Tibial artery (tissue), 4 donors: Measurements from ENCODE around the gene OR2G2.

Experiments
- DNase-seq, 2 donors: peaks; one replicate each; pipeline ENCODE4 v3.0.0-alpha.2; 2019
- H3K27ac ChIP-seq, 2 donors: fragments of 200-600 bp; sonication (generic) in 1 of 2; 1 replicate in 1 of 2; 2 replicates in 1 of 2; pipeline ENCODE4 v1.5.1; 2018 to 2019; ENCODE audit warnings: mild to moderate bottlenecking in 1 of 2
- H3K27me3 ChIP-seq, 2 donors: fragments of 200-600 bp; sonication (generic) in 1 of 2; one replicate each; pipeline versions ENCODE4 v1.5.1 to v1.6.0; 2016 to 2019
- H3K36me3 ChIP-seq, 3 donors: fragments of 200-600 bp; sonication (generic) in 2 of 3; one replicate each; pipeline ENCODE4 v1.5.1; 2016 to 2019; ENCODE audit warnings: mild to moderate bottlenecking in 2 of 3
- H3K4me1 ChIP-seq, 4 donors: fragments of 200-600 bp; sonication (generic) in 2 of 4; 1 replicate in 3 of 4; 2 replicates in 1 of 4; pipeline ENCODE4 v1.5.1; 2016 to 2019
- H3K4me3 ChIP-seq, 2 donors: fragments of 200-600 bp; sonication (generic) in 1 of 2; 1 replicate in 1 of 2; 2 replicates in 1 of 2; pipeline ENCODE4 v1.5.1; 2018 to 2019; ENCODE audit warnings: mild to moderate bottlenecking in 2 of 2
- H3K9me3 ChIP-seq, 3 donors: fragments of 200-600 bp; sonication (generic) in 1 of 3; one replicate each; pipeline ENCODE4 v1.5.1; 2016 to 2019
- CTCF ChIP-seq, 2 experiments: fragments of 200-600 bp in 1 of 2; fragments of 450-650 bp in 1 of 2; IDR thresholded peaks; one replicate each; pipeline ENCODE4 v1.5.1; 2017 to 2019; ENCODE audit warnings: antibody characterized with exemption in 2 of 2, mild to moderate bottlenecking in 1 of 2, moderate library complexity in 1 of 2
- intact Hi-C: fragments of 100-400 bp; cut with DNase I; formaldehyde crosslinking; loops from one replicate; pipeline ENCODE4 v1.15.0; 2023; ENCODE audit warnings: low total_unique reads

The OR2G2 gene

GRCh38 chr1:247605286-247605685 is 17.1 kb downstream of the OR2G2 start, which contains the start of gene OR2G3:
Gene OR2G3, plus strand, starts transcription at chr1:247605586. Its CDS starts 0 bp downstream, at chr1:247605586.
- H3K27me3 ChIP-seq, result no peaks in the 10 kb centered on the region
- TF ChIP-seq CTCF (IDR thresholded peaks at IDR 0.05), result no peak
- no peak within 1 kb of the TSS for H3K27ac ChIP-seq
- no peaks in the 10 kb centered on the region for H3K36me3 ChIP-seq
- no peaks in the 10 kb centered on the region for H3K4me1 ChIP-seq
- no peak within 1 kb of the TSS for H3K4me3 ChIP-seq
- H3K9me3 ChIP-seq, result no peaks in the 10 kb centered on the region
- DNase-seq, result no peak
- intact Hi-C loops, result no loop called here

- Histone ChIP-seq H3K27me3 (no peaks in the 10 kb centered on the region), H3K9me3 (no peaks in the 10 kb centered on the region), H3K4me1 (no peaks in the 10 kb centered on the region), H3K36me3 (no peaks in the 10 kb centered on the region), H3K27ac (no peak overlapping the region), H3K4me3 (no peak overlapping the region)
- intact Hi-C loops, result no loop called here
- TF ChIP-seq CTCF (IDR thresholded peaks at IDR 0.05), result no peak
- DNase-seq, result no peak
These were observed 25.2 kb downstream of the OR2G2 start for GRCh38 chr1:247613405-247613804.

GRCh38 chr1:247614625-247615024 is 26.5 kb downstream of the OR2G2 start:
- TF ChIP-seq CTCF (IDR thresholded peaks at IDR 0.05), result no peak
- no peak for DNase-seq
- H3K9me3 ChIP-seq, result no peaks in the 10 kb centered on the region
- H3K4me3 ChIP-seq, result no peak overlapping the region
- no peak overlapping the region for H3K27ac ChIP-seq
- H3K27me3 ChIP-seq, result no peaks in the 10 kb centered on the region
- H3K4me1 ChIP-seq, result no peaks in the 10 kb centered on the region
- H3K36me3 ChIP-seq, result no peaks in the 10 kb centered on the region
- intact Hi-C loops, result no loop called here

- Histone ChIP-seq H3K27ac (no peak overlapping the region), H3K27me3 (no peaks in the 10 kb centered on the region), H3K4me3 (no peak overlapping the region), H3K36me3 (no peaks in the 10 kb centered on the region), H3K9me3 (no peaks in the 10 kb centered on the region), H3K4me1 (no peaks in the 10 kb centered on the region)
- intact Hi-C loops, result no loop called here
- DNase-seq, result no peak
- no peak for TF ChIP-seq CTCF (IDR thresholded peaks at IDR 0.05)
These were observed 39.8 kb downstream of the OR2G2 start for GRCh38 chr1:247627951-247628350.

- Histone ChIP-seq H3K4me3 (no peak overlapping the region), H3K9me3 (peaks cover 0 to 5% (median 0%) of the 10 kb centered on the region in 3 donors), H3K27ac (no peak overlapping the region), H3K4me1 (no peaks in the 10 kb centered on the region), H3K27me3 (peaks cover 0 to 5% of the 10 kb centered on the region in 2 donors), H3K36me3 (no peaks in the 10 kb centered on the region)
- TF ChIP-seq CTCF (IDR thresholded peaks at IDR 0.05), result no peak
- intact Hi-C loops, result no loop called here
- DNase-seq, result no peak
These were observed 49.9 kb downstream of the OR2G2 start for GRCh38 chr1:247638011-247638410.

- no peak for DNase-seq
- no peak for TF ChIP-seq CTCF (IDR thresholded peaks at IDR 0.05)
- no peaks in the 10 kb centered on the region for H3K36me3 ChIP-seq
- peaks cover 0 to 8% (median 0%) of the 10 kb centered on the region in 3 donors for H3K9me3 ChIP-seq
- no peak overlapping the region for H3K4me3 ChIP-seq
- H3K4me1 ChIP-seq, result no peaks in the 10 kb centered on the region
- intact Hi-C loops, result no loop called here
- H3K27ac ChIP-seq, result no peak overlapping the region
- H3K27me3 ChIP-seq, result peaks cover 0 to 5% of the 10 kb centered on the region in 2 donors
These were observed 50.6 kb downstream of the OR2G2 start for GRCh38 chr1:247638781-247639180.
